ENCODE measurements around the gene CAMTA1. TPM values are rescaled to one million over a fixed set of nuclear protein-coding genes. Genes with fewer than 3 reads are reported as not detected.

CAMTA1 gene
- total RNA-seq, 1 experiment from 2014 or later: 69.5 TPM

DNA sequence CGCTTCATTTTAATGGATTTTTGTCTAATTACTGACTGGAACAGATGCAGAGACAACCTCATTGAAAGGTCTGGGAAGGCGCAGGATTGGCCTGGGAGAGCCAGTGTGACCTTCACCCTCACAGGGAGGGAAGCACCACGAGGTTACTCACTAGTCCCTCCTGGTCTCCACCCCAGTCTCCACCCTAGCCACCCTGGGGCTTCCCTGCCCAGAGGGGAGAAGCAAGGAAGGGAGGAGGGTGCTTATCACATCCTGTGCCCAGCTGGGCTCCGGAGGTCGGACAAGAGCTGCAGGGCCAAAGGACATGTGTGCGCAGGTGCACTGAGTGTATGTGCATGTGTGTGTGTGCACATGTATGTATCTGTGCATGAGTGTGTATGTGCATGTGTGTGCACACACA, 765.7 kb downstream of the CAMTA1 start:
- no peak overlapping the region for H2AFZ ChIP-seq (ENCODE audit: low read depth, low read length, poor library complexity, severe bottlenecking)
- CTCF ChIA-PET: interaction anchor here (1.3 kb wide), 1 partner anchor 11 kb away, joined by 4 read pairs; no protein-coding TSS in a partner anchor
- H3K9me3 ChIP-seq (ENCODE audit: control insufficient read depth in 1 of 2, insufficient read depth in 1 of 2, low read depth in 1 of 2, low read length in 2 of 2): no peaks in the 10 kb centered on the region
- DNase-seq (ENCODE audit: low read depth, low spot score) (no peak), ATAC-seq (no peak)
- H4K20me1 ChIP-seq (ENCODE audit: insufficient read depth): no peaks in the 10 kb centered on the region
- H3K9ac ChIP-seq (ENCODE audit: low read length): peak overlapping the region; percentile 54; the same call in 1 of the 2 replicates
- H3K27ac ChIP-seq (ENCODE audit: low read depth, low read length): peak overlapping the region; percentile 92
- H3K9me2 ChIP-seq (ENCODE audit: insufficient read depth): no peaks in the 10 kb centered on the region
- intact Hi-C loops (cut with micrococcal nuclease): no loop called here
- POLR2A ChIA-PET: no interaction called here
- TF ChIP-seq, protein P1, sequence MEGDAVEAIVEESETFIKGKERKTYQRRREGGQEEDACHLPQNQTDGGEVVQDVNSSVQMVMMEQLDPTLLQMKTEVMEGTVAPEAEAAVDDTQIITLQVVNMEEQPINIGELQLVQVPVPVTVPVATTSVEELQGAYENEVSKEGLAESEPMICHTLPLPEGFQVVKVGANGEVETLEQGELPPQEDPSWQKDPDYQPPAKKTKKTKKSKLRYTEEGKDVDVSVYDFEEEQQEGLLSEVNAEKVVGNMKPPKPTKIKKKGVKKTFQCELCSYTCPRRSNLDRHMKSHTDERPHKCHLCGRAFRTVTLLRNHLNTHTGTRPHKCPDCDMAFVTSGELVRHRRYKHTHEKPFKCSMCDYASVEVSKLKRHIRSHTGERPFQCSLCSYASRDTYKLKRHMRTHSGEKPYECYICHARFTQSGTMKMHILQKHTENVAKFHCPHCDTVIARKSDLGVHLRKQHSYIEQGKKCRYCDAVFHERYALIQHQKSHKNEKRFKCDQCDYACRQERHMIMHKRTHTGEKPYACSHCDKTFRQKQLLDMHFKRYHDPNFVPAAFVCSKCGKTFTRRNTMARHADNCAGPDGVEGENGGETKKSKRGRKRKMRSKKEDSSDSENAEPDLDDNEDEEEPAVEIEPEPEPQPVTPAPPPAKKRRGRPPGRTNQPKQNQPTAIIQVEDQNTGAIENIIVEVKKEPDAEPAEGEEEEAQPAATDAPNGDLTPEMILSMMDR (IDR thresholded peaks at IDR 0.05 in 2 of 3, conservative IDR thresholded peaks at IDR 0.05 in 1 of 3; ENCODE audit: borderline replicate concordance in 1 of 3, insufficient read depth in 1 of 3, low read depth in 2 of 3, low read length in 2 of 3): no peak
- TF ChIP-seq SRF (IDR thresholded peaks at IDR 0.05; ENCODE audit: low read depth) (no peak), POLR2AphosphoS5 (IDR thresholded peaks at IDR 0.05; ENCODE audit: low read depth, low read length) (0 out of 2 replicates have a peak, but pooled peaks have one; percentile 18)
- no TSS peak for BruUV-seq (replicated peaks)
- RAD21 ChIA-PET (ENCODE audit: low non-redundant PET in 1 of 2, low total read pairs in 2 of 2, uncharacterized antibody in 2 of 2, unreplicated experiment in 2 of 2): no interaction called here
- H3K4me3 ChIP-seq (replicated peaks in 1 of 2; ENCODE audit: low read depth in 1 of 2, low read length in 2 of 2): no peak overlapping the region
- peak overlapping the region; percentile 79 for H3K4me2 ChIP-seq (ENCODE audit: low read length)
- no peaks in the 10 kb centered on the region for H3K79me2 ChIP-seq (ENCODE audit: insufficient read depth, low read length)
- H3K27me3 ChIP-seq (ENCODE audit: insufficient read depth, low read length): no peaks in the 10 kb centered on the region
- H3K36me3 ChIP-seq (ENCODE audit: control insufficient read depth in 1 of 2, insufficient read depth in 2 of 2, low read length in 2 of 2): no peaks in the 10 kb centered on the region
- H3K4me1 ChIP-seq (ENCODE audit: control insufficient read depth in 1 of 2, insufficient read depth in 2 of 2, low read length in 2 of 2): peaks cover 35 to 47% of the 10 kb centered on the region in 2 experiments

DNA sequence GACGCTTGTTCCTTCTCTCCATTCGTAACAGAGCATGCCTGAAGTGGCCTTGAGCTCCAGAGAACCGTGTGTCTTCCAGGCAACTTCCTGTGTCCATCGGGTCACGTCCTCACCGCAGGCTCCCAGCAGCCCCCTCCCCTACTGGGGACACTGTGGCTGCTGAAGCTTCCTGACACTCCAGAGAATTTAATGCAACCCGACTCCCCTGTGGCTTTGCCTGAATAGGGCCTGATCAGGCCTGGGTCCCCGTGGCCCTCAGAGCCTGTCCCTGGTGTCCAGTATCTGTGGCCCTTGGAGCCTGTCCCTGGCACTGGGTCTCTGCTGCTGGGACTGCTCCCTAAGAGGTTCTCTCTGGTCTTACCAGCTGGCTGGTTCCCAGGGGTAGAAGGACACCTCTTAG, 766.2 kb downstream of the CAMTA1 start:
- no peaks in the 10 kb centered on the region for H3K9me2 ChIP-seq (ENCODE audit: insufficient read depth)
- DNase-seq (ENCODE audit: low read depth, low spot score) (no peak), ATAC-seq (no peak)
- H3K4me3 ChIP-seq (replicated peaks in 1 of 2; ENCODE audit: low read depth in 1 of 2, low read length in 2 of 2): no peak overlapping the region
- TF ChIP-seq, protein P2, sequence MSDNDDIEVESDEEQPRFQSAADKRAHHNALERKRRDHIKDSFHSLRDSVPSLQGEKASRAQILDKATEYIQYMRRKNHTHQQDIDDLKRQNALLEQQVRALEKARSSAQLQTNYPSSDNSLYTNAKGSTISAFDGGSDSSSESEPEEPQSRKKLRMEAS (IDR thresholded peaks at IDR 0.05): no peak
- TF ChIP-seq, protein P1 (IDR thresholded peaks at IDR 0.05 in 2 of 3, conservative IDR thresholded peaks at IDR 0.05 in 1 of 3; ENCODE audit: borderline replicate concordance in 1 of 3, insufficient read depth in 1 of 3, low read depth in 2 of 3, low read length in 2 of 3): no peak
- TF ChIP-seq SRF (IDR thresholded peaks at IDR 0.05; ENCODE audit: low read depth) (no peak), EGR1 (IDR thresholded peaks at IDR 0.05; ENCODE audit: low read depth) (no peak), FOSL1 (IDR thresholded peaks at IDR 0.05; ENCODE audit: low read depth) (no peak), JUND (IDR thresholded peaks at IDR 0.05) (no peak), POLR2AphosphoS5 (IDR thresholded peaks at IDR 0.05; ENCODE audit: low read depth, low read length) (no peak), RAD21 (IDR thresholded peaks at IDR 0.05; ENCODE audit: low read depth) (no peak), EZH2 (IDR thresholded peaks at IDR 0.05) (no peak), TCF7L2 (IDR thresholded peaks at IDR 0.05; ENCODE audit: borderline replicate concordance, extremely low read depth, insufficient read depth, insufficient read length) (no peak), SIN3A (IDR thresholded peaks at IDR 0.05; ENCODE audit: low read depth) (no peak)
- H3K4me1 ChIP-seq (ENCODE audit: control insufficient read depth in 1 of 2, insufficient read depth in 2 of 2, low read length in 2 of 2): peaks cover 35 to 47% of the 10 kb centered on the region in 2 experiments
- H3K4me2 ChIP-seq (ENCODE audit: low read length): 0 out of 2 replicates have a peak overlapping the region, but pooled peaks have one; percentile 79
- no peak overlapping the region for H3K9ac ChIP-seq (ENCODE audit: low read length)
- H3K79me2 ChIP-seq (ENCODE audit: insufficient read depth, low read length): no peaks in the 10 kb centered on the region
- H4K20me1 ChIP-seq (ENCODE audit: insufficient read depth): no peaks in the 10 kb centered on the region
- peak overlapping the region; percentile 92; the same call in 1 of the 2 replicates for H3K27ac ChIP-seq (ENCODE audit: low read depth, low read length)
- no TSS peak for BruUV-seq (replicated peaks)
- no peaks in the 10 kb centered on the region for H3K36me3 ChIP-seq (ENCODE audit: control insufficient read depth in 1 of 2, insufficient read depth in 2 of 2, low read length in 2 of 2)
- ChIA-PET RAD21 (ENCODE audit: low non-redundant PET in 1 of 2, low total read pairs in 2 of 2, uncharacterized antibody in 2 of 2, unreplicated experiment in 2 of 2) (no interaction called here), CTCF (interaction anchor here (1.3 kb wide), 1 partner anchor 10 kb away, joined by 4 read pairs; no protein-coding TSS in a partner anchor), POLR2A (no interaction called here)
- intact Hi-C loops (cut with micrococcal nuclease): no loop called here
- no peaks in the 10 kb centered on the region for H3K9me3 ChIP-seq (ENCODE audit: control insufficient read depth in 1 of 2, insufficient read depth in 1 of 2, low read depth in 1 of 2, low read length in 2 of 2)
- H3K27me3 ChIP-seq (ENCODE audit: insufficient read depth, low read length): no peaks in the 10 kb centered on the region
- no peak overlapping the region for H2AFZ ChIP-seq (ENCODE audit: low read depth, low read length, poor library complexity, severe bottlenecking)

All from HCT116 (cell line).